GM21528 (cell line): ENCODE data around the gene TAF8.

Experiments used
- ATAC-seq: cut with Tn5 transposase; IDR thresholded peaks from one replicate; pipeline ENCODE4 v1.9.1; 2021; ENCODE audit warnings: mild to moderate bottlenecking, moderate library complexity; ENCODE audit not compliant: unreplicated experiment, low FRiP score

TAF8 gene

GRCh38 chr6:42093582-42094329 lies 43.4 kb downstream of the TAF8 start:
- no peak for ATAC-seq

DNA sequence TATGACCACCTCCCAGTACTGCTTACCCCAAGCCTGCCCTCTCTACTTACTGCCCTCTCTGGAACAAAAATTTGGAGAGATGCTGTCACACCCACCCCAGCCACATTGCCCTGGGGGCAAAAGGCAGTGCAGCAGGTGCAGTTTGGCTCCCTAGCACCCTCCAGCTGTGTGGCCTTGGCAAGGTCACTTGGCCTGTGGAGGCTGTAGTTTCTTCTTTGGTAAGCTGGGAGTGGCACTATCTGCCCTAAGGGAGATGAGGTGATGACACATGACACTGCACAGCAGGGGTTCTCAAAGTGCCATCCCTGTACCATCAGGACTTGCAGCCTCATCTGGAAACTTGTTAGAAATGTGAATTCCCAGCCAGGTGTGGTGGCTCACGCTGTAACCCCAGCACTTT lies 44.8 kb downstream of the TAF8 start:
- no peak for ATAC-seq

GRCh38 chr6:42095776-42096541 lies 45.6 kb downstream of the TAF8 start:
- ATAC-seq: no peak

DNA sequence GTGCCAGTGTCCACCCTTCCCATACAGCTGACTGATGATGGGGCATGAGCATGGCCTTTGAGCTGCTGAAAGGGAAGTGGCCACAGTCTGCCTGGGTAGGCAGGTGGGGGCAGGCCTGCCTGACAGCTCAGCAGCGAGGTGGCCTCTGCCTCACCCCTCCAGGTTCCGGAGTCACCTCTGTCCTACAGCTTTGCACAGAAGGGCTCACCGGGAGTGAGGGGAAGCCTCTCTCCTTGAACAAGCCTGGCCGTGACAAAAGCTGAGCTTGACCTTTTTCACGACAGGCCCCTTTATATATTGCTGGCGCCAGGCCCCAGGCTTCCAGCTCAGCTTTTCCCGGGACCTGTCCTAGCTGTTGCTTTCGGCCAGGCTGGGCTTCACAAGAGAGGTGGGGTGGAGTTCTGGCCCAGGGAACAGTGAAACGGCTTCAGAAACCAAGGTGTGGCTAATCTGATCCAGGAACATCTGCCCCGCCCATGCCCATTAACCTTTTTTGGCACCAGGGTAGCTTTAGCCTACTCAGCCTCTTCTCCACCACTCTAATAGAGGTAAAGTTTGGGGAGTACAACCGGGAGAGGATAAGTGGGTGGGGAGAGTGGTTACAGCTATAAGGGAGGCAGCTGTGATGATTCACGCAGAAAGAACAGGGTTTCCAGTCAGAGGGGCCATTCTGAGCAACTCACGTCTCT lies 49.2 kb downstream of the TAF8 start:
- ATAC-seq: no peak

DNA sequence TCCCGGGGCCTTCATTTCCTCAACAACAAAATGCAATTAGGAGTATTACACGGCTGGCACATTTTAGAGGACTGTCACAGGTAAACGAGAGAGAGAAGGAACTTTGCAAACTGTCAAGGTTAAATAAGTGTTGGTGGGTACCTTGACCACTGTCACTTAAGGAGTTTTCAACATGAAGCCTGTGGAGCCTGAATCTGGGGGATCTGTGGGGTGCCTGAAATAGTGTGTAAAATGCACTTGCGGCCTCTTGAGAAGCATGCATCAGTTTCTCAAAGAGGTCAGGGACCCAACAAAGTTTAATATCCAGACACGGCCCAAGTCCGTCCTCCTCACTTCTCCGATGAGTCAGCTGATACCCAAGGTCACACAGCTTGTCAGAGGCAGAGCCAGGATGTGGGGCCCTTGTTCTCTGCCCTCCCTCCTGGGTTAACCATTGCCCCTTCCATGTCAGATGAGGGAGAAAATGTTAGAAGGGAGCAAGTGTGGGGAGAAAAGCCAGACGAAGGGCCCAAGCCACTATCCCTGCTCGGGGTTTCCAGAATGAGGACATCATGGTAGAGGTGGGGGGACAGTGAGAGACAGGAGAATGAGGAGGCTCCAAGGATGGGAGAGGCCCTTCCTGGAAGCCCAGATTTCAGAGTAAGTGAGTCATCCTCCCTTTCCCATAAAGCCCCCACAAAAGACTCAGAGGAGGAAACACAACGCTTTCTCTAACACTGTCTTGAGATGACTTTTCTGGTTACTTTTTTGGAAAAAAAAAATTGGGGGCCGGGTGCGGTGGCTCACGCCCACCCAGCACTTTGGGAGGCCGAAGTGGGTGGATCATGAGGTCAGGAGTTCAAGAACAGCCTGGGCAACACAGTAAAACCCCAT lies 49.9 kb downstream of the TAF8 start:
- ATAC-seq: no peak

DNA sequence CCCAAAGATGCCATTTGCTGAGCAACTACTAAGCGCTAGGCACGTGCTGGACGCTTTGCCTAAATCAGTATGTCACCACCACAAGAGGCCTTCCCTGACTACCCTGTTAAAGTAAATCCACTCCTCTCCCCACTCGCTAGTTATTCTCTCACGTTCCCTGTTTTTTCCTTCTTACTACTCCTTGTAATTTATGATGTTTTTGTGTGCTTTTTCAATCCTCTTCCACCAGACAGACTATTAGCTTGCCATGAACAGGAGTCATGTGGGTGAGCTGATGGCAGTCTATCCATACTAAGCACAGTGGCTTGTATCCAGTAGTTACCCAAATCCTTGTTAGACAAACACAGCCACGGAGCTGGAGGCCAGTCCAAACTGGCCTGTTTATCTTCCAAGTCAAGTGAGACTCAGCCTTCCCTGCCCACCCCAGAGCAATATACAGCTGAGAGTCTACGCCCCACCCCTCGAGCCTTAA lies 50.9 kb downstream of the TAF8 start:
- ATAC-seq: no peak

GRCh38 chr6:42103216-42103615 lies 52.9 kb downstream of the TAF8 start:
- no peak for ATAC-seq

- ATAC-seq: no peak
Measured at GRCh38 chr6:42103753-42104094, 53.4 kb downstream of the TAF8 start.

DNA sequence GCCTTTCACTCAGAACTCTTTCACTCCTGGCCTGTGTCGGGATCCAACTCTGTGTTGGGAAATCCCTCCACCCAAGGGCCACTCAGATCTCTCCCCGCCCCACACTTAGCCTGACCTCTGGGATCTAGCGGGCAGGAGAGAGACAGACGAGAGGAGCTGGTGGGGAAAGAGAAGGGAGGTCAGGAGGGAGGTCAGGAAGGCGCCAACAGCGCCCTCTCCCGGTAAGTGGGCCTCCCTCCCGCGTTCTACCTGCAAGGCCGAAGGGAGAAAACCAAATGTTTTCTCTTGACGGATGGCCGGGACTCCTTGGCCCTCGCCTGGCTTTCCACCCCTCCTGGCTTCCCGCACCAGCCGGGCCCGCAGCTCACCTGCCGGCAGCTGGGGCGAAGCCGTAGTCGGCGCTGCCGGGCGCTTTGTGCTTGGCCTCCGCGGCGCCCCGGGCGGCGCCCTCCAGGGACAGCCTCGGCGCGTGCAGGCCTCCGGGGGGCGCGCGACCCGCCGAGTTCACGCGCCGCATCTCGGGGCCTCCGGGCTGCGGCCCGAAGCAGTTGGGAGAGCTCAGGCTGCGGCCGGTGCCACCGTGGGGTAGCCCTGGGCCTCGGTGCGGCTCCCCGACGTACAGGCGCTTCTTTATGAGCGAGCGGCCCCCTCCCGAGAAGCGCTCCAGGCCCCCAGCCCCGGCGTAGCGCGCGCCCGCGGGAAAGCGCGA lies 53.9 kb downstream of the TAF8 start:
- ATAC-seq: no peak

GRCh38 chr6:42104804-42105125 lies 54.4 kb downstream of the TAF8 start:
- no peak for ATAC-seq

DNA sequence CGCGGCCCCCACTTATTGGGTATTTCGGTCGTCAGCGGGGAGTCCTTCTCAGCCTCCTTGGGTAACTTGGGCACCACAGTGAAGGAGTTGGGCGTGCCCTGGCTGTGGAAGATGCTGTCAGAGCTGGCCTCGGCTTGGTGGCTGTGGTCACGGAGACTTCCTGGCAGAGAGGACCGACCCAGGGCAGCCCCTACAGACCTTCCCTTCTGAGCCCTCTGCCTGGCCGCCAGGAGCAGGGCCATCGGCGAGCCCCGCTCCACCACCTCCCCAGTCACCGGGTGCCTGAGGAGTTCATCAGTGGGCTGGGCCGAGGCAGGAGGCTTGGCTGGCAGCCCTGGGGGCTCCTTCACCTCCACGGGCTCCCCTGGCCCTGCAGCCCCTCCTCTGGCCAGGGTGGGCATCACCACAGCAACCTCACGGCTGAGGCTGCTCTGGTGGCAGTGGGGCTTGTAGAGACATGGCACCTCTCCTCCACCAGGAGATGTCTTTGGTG lies 54.9 kb downstream of the TAF8 start:
- no peak for ATAC-seq

- no peak for ATAC-seq
Measured at GRCh38 chr6:42105709-42106108, 55.4 kb downstream of the TAF8 start.

- ATAC-seq: no peak
Measured at GRCh38 chr6:42106112-42107023, 56.0 kb downstream of the TAF8 start.

DNA sequence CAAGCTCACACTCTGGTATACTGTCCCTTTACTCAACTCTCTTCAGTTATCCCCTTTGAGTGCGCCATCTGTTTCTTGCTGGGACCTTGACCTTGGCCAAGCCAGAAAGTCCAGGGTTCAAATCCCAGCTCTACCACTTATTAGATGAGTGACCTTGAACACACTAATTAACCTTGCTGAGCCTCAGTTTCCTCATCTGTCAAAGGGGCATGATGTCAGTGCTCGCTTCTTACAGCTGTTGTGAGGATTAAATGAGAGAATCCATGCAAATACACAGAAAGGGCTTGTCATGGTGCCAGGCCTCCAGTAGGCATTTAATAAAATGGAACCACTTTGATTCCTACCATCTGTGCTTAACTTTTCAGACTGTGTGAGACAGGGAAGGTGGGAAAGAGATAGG lies 57.7 kb downstream of the TAF8 start:
- no peak for ATAC-seq

- ATAC-seq: no peak
Measured at GRCh38 chr6:42110683-42111082, 60.4 kb downstream of the TAF8 start.

DNA sequence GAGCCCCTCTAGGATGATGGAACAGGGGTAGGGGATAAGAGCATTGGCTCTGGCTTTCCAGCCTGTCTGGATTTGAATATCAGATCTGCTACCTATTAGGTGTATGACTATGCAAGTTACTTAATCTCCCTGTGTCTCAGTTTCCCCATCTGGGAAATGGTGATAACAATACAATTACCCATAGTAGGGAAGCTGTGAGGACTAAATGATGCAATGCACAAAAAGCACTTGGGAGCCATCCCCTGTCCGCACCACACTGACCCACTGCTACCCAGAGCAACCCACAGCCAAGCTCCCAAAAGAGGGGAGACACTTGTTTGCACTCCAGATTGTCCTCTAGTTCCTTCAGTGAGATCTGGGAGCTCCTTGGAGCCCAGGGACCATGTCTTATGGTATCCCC lies 62.0 kb downstream of the TAF8 start:
- no peak for ATAC-seq

- ATAC-seq: no peak
Measured at GRCh38 chr6:42113936-42114636, 63.8 kb downstream of the TAF8 start.

DNA sequence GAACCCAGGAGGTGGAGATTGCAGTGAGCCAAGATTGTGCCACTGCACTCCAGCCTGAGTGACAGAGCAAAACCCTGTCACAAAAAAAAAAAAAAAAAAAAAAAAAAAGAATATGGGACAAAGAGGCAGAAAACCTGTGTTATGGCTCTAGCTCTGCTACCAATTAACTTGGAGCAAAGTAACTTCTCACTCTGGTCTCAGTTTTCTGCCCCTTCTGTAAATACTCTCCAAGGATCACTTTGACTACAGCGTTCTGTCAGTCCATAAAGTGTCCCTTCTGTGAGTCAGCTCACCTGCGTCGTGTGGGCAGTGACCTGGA lies 67.5 kb downstream of the TAF8 start:
- no peak for ATAC-seq
